GM20431 (cell line): ENCODE data around the gene SLC44A2.
"Not testable (repeated sequence)": the region's sequence is repeated elsewhere in the genome, so short reads cannot be mapped to it uniquely, and the experiment has no call there.

Experiments used
- in situ Hi-C: fragments of 300-500 bp; cut with MseI, MboI; formaldehyde crosslinking; loops from one replicate; pipeline ENCODE4 v1.15.0; 2020; ENCODE audit warnings: low sequenced_read_pairs; ENCODE audit not compliant: unreplicated experiment

Gene SLC44A2

DNA sequence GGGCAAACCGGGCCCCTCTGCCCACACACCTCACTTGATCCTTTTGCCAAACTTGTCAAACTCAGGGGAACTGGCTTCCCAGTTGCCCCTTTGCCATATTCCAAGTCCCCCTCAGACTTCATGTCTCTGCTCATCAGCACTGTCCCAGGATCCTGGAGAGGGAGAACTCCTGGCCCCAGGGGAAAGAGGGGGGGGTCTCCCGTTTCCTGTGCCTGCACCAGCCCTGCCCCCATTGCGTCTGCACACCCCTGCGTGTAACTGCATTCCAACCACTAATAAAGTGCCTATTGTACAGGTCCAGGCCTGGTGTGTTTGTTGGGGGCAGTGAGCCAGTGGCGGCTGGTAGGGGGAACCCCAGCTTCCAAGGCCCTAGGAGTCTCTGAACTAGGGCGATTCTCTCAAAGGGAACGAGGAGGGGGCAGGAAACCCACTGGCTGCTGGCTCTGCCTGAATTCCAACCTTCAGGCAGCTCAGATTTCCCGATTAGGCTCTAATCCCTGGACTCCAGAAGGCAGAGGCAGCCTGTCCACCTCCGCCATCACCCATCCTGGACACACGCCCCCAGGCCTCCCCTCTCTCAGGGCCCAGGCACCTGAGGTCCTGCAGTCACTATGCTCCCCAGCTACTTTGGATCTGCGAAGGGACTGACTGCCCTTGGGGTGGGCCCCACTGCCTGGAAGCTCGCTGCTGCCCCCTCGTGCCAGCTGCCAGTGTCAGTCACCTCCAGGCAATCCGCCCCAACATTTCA, 19.1 kb downstream of the SLC44A2 start:
- in situ Hi-C loops: loop anchor here (5.0 kb wide), 1 partner anchor 62 kb away; no protein-coding TSS in a partner anchor

GRCh38 chr19:10646456-10647159, 21.3 kb downstream of the SLC44A2 start:
- in situ Hi-C loops: no loop called here

- in situ Hi-C loops: no loop called here
These were observed 23.0 kb downstream of the SLC44A2 start for GRCh38 chr19:10648360-10648759.

GRCh38 chr19:10651851-10652250, 26.5 kb downstream of the SLC44A2 start:
- in situ Hi-C loops: no loop called here

- in situ Hi-C loops: no loop called here
These were observed 28.1 kb downstream of the SLC44A2 start for GRCh38 chr19:10653482-10653731.

GRCh38 chr19:10653732-10654609, 28.6 kb downstream of the SLC44A2 start, which contains the start of gene ILF3:
TSS of gene ILF3 (plus strand) at chr19:10654346. CDS start at chr19:10670606, 16,260 bp downstream.
- in situ Hi-C loops: no loop called here

DNA sequence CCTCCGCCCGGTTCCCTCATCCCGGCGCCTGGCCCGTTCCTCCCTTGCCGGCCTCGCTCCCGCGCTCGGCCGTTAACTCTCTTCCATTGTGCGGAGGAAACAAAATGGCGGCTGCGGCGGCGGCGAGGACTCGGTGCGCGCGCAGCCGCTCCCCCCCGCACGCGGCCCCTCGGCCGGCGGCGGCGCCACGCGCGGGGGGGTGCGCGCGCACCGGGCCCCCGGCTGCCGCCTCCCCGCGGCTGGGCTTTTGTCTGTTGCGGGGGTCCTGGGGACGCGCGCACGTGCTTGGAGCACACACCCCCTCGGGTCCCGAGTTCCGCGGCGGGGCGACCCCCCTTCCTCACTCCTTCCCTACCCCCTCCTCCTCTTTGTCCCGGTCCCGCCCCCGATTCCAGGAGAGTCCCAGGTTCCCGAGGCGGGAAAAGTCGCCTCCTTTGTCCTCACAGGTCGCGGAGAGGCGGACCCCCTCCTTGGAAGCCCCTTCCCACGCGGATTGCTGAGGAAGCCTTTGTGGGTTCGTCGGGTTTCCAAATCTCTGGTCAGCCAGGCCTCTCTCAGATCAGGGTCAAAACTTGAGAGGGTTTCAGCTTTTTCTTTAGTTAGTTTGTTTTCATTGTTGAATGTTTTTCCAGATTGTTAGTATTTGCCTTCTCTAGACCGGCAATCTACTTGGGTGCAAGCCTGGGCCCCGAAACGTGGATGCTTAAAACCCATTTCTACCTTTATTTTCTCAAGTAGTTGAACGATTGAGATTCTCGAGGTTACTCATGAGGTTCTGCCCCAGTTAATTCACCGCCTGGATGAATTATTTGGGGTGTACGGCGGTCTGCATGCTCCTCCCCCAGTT, 29.5 kb downstream of the SLC44A2 start:
- in situ Hi-C loops: no loop called here

DNA sequence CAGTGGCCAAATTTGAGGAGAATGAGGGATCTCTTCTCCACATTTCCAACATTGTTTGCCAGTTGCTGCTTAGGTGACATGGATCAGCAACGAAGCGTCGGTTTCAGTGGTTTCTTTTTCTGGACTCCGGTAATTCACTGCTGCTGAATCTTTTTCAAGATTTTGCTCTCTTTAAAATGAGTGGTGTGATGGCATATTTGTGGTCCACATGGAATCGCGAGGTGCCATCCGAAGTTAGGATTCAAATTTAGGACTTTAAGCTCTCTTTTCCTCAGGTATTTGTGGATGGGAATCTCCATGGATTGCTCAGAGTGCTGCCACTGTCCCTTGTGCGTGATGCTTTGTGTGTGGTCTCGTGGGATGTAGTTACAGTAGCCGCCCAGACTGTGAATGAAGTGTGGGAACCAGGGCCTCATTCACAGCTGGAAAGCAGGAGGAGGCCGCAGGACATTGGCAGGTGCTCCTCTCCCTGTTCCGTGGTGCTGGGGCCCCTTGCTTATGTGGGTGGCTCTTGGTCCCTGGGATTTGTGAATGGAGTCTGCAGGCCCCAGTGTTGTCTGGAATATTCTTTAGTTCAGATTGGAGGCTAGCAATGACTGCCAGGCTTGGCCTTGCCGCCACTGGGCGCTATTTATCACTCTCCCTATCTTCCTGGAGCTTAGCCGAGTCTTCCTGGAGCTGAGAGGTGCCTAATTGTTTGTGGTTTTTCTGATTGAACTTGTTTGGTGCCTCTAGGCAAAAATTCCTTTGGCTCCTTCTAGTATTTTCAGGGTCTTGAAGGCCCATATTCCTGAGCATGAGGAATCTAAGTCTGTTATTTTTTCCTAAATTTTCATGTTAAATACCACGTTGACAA, 30.3 kb downstream of the SLC44A2 start:
- in situ Hi-C loops: no loop called here

DNA sequence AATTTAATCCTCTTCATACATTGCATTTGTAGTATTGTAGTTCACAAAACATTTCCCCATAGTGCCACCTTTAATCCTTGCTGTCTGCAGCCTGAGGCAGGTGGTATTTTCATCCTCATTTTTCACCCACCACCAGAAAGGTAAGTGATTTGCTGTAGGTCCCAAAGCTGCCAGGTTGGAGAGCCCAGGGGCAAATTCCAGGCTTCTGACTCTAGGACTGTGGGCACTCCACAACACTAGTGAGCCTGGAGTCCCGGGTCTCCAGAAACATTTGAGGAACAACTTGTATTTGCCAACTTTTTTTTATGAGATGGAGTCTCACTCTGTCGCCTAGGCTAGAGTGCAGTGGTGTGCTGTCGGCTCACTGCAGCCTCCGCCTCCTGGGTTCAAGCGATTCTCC, 35.0 kb downstream of the SLC44A2 start:
- in situ Hi-C loops: no loop called here

- in situ Hi-C loops: no loop called here
These were observed 36.6 kb downstream of the SLC44A2 start for GRCh38 chr19:10661946-10662345.

DNA sequence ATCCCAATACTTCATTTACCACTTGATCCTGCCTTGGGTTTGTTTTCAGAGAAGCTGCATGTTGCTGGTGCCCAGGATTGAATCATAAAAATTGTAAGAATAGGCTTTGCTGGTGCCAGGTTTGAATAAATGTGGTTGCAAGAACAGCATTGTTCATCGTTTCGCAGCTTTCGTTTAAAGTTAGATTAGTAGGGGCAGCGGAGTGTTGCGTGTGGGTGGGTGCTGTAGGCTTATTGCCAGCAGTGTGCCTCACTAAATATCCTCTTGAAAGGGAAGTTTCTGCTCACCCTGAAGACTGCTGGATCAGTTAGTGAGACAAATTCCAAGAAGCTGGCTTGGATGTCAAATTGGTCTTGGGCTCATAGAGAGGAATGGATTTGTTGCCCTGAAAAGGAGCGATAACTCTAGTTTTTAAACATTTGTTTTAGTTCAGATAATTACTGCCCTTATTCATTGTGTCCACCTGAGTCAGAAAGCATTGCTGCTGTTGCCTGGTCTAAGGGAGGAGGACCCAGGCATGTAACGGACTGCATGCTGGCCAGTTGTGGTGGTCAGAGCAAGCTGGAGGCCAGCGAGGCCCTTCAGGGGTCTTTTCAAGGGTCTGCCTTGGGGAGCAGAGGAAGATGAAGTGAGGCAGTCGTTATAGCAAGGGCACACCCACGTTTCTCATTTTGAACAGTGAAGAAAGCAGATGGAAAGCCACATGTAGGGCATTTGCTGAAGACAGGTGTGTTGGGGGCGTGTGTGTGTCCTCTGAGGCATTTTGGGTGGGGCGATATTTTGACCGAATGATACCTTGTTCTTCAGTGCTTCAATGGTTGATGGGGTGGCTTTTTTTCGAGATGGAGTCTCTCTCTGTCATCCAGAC, 37.3 kb downstream of the SLC44A2 start:
- in situ Hi-C loops: no loop called here

GRCh38 chr19:10663252-10663563, 37.9 kb downstream of the SLC44A2 start:
- in situ Hi-C loops: not testable (repeated sequence)

- in situ Hi-C loops: no loop called here
These were observed 42.5 kb downstream of the SLC44A2 start for GRCh38 chr19:10667867-10668266.

GRCh38 chr19:10669246-10669645, 43.9 kb downstream of the SLC44A2 start:
- in situ Hi-C loops: no loop called here

DNA sequence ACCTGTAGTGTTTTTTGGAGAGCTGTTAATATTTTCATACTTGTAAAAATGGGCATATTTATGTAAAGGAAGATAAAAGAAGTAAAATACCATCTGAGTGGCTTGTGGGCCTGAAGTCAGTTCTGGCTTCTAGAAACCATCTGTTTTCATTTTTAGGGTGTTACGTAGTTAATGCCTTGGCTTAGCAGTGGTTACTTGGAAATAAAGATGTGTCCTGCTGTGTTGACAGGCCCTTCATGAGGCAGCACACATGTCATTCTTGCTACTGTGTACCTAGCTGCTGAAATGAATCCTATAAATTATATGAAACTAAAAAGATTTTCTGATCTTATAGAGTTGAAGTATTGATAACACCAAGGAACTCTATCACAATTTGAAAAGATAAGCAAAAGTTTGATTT, 44.8 kb downstream of the SLC44A2 start:
- in situ Hi-C loops: no loop called here

DNA sequence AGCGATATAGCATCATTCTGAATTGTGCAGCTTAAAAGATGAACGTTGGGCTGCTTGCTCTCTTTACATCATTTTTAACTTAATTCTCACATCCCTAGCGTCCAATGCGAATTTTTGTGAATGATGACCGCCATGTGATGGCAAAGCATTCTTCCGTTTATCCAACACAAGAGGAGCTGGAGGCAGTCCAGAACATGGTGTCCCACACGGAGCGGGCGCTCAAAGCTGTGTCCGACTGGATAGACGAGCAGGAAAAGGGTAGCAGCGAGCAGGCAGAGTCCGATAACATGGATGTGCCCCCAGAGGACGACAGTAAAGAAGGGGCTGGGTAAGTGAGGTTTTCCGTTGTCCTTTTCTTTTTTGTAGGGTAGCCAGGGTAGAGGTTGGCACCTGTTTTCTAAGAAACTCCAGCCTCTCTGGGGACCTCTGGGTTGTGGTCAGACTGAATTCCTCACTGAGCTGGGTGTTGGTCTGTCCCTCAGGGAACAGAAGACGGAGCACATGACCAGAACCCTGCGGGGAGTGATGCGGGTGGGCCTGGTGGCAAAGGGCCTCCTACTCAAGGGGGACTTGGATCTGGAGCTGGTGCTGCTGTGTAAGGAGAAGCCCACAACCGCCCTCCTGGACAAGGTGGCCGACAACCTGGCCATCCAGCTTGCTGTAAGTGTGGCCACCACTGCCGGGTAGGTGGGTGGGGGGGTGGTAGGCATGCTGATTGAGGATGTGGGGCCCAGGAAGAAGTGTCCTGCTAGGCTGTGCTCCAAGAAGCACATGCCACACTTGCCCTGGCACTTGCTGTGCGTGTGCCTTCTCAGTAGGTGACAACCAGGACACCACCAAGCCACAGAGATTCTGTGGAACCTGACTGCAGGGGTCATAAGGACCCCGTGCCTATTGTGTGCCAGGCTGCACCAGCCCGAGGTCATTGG, 45.8 kb downstream of the SLC44A2 start:
- in situ Hi-C loops: no loop called here

GRCh38 chr19:10671922-10672321, 46.6 kb downstream of the SLC44A2 start:
- in situ Hi-C loops: not testable (repeated sequence)
